ENCODE data around the gene AGAP3. TPM values are rescaled to one million over a fixed set of nuclear protein-coding genes. Genes with fewer than 3 reads are reported as not detected.

AGAP3 gene
- total RNA-seq, 1 donor from 2014 or later: 110 TPM

GRCh38 chr7:151122796-151123157 is 36.5 kb downstream of the AGAP3 start:
- no peak for DNase-seq (ENCODE audit: low read depth)

GRCh38 chr7:151123158-151123821 is 37.0 kb downstream of the AGAP3 start:
- DNase-seq (ENCODE audit: low read depth): no peak

- DNase-seq (ENCODE audit: low read depth): peak; percentile 79
These were observed 37.7 kb downstream of the AGAP3 start for GRCh38 chr7:151123822-151124464.

- DNase-seq (ENCODE audit: low read depth): no peak
These were observed 38.2 kb downstream of the AGAP3 start for GRCh38 chr7:151124481-151124880.

GRCh38 chr7:151124899-151125399 is 38.7 kb downstream of the AGAP3 start:
- no peak for DNase-seq (ENCODE audit: low read depth)

GRCh38 chr7:151125470-151125845 is 39.2 kb downstream of the AGAP3 start:
- DNase-seq (ENCODE audit: low read depth): no peak

- no peak for DNase-seq (ENCODE audit: low read depth)
These were observed 39.7 kb downstream of the AGAP3 start for GRCh38 chr7:151125846-151126481.

GRCh38 chr7:151126491-151127137 is 40.3 kb downstream of the AGAP3 start:
- DNase-seq (ENCODE audit: low read depth): no peak

GRCh38 chr7:151128144-151128543 is 41.9 kb downstream of the AGAP3 start:
- no peak for DNase-seq (ENCODE audit: low read depth)

- no peak for DNase-seq (ENCODE audit: low read depth)
These were observed 42.4 kb downstream of the AGAP3 start for GRCh38 chr7:151128716-151129115.

GRCh38 chr7:151129117-151129959 is 43.1 kb downstream of the AGAP3 start:
- DNase-seq (ENCODE audit: low read depth): no peak

- no peak for DNase-seq (ENCODE audit: low read depth)
These were observed 43.8 kb downstream of the AGAP3 start for GRCh38 chr7:151129960-151130591.

GRCh38 chr7:151130741-151131157 is 44.5 kb downstream of the AGAP3 start:
- no peak for DNase-seq (ENCODE audit: low read depth)

- no peak for DNase-seq (ENCODE audit: low read depth)
These were observed 44.9 kb downstream of the AGAP3 start for GRCh38 chr7:151131224-151131591.

GRCh38 chr7:151131592-151132293 is 45.5 kb downstream of the AGAP3 start:
- DNase-seq (ENCODE audit: low read depth): peak; percentile 82

GRCh38 chr7:151132461-151133205 is 46.4 kb downstream of the AGAP3 start:
- no peak for DNase-seq (ENCODE audit: low read depth)

- no peak for DNase-seq (ENCODE audit: low read depth)
These were observed 47.2 kb downstream of the AGAP3 start for GRCh38 chr7:151133266-151133985.

- no peak for DNase-seq (ENCODE audit: low read depth)
These were observed 47.9 kb downstream of the AGAP3 start for GRCh38 chr7:151133986-151134742.
